Fibroblast of the aortic adventitia (primary cell): Measurements from ENCODE around the gene SHC2. TPM values are rescaled to one million over a fixed set of nuclear protein-coding genes. Genes with fewer than 3 reads are reported as not detected.

Experiments
- DNase-seq: peaks from one replicate; pipeline ENCODE4 v3.0.0-alpha.2; 2010; ENCODE audit warnings: low read depth
- H3K4me3 ChIP-seq: 2 replicates; pipeline ENCODE4 v1.5.1; 2011; ENCODE audit warnings: low read depth, mild to moderate bottlenecking, control low read depth, low read length, moderate library complexity
- CTCF ChIP-seq: IDR thresholded peaks from 2 replicates; pipeline ENCODE4 v1.5.1; 2011; ENCODE audit warnings: mild to moderate bottlenecking, low read length, control low read depth, inconsistent platforms; ENCODE audit not compliant: insufficient read depth
- total RNA-seq: library from RNA; depleted of rRNA; stranded (reverse); fragments of >200 nt; gene quantifications from 2 replicates; pipeline ENCODE4 v1.2.3, GENCODE V29; 2012; ENCODE audit warnings: low replicate concordance

The SHC2 gene
- total RNA-seq, 1 donor, result 0.81 TPM

GRCh38 chr19:465056-465816 is 4.4 kb upstream of the SHC2 start:
- no peak overlapping the region for H3K4me3 ChIP-seq
- TF ChIP-seq CTCF, result no peak
- no peak for DNase-seq

GRCh38 chr19:464208-464545 is 3.3 kb upstream of the SHC2 start:
- DNase-seq, result no peak

GRCh38 chr19:463483-464207 is 2.8 kb upstream of the SHC2 start:
- TF ChIP-seq CTCF, result no peak
- no peak for DNase-seq
- no peak overlapping the region for H3K4me3 ChIP-seq

More at GRCh38 chr19:464208-464545, 3.3 kb upstream of the SHC2 start:
- no peak for TF ChIP-seq CTCF
- H3K4me3 ChIP-seq, result no peak overlapping the region

GRCh38 chr19:461721-462551 is 1.1 kb upstream of the SHC2 start:
- no peak for DNase-seq
- no peak for TF ChIP-seq CTCF
- H3K4me3 ChIP-seq, result no peak overlapping the region

- DNase-seq, result peak; percentile 35
- no peak for TF ChIP-seq CTCF
- peak overlapping the region; percentile 62 for H3K4me3 ChIP-seq
These were observed 915 bp downstream of the SHC2 start for GRCh38 chr19:459724-460511.
